Measurements from ENCODE around the gene SPATS2. TPM values are rescaled to one million over a fixed set of nuclear protein-coding genes. Genes with fewer than 3 reads are reported as not detected.

Gene SPATS2
- total RNA-seq, 1 donor from 2014 or later = 43.9 TPM

DNA sequence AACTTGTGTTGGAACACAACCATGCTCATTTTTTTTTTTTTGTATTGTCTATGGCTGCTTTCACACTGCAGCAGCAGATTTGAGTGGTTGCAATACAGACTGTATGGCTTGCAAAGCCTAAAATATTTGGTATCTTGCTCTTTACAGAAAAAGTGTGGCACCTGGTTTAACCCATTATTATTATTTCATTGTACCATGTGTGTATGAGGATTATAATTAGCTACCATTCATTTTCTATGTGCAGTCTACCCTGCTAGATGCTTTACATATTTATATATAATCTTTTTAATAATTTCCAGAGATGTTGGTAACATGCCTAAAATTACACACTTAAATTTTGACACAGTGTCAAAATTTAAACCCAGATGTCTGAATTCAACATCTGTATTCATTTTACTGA, 37.7 kb downstream of the SPATS2 start:
- Mint-ChIP-seq H3K27me3 (ENCODE audit: unreplicated experiment) (peaks cover 2% of the 10 kb centered on the region), H3K36me3 (ENCODE audit: unreplicated experiment) (no peaks in the 10 kb centered on the region), H3K4me1 (ENCODE audit: low read depth, unreplicated experiment) (no peaks in the 10 kb centered on the region), H3K9me3 (ENCODE audit: unreplicated experiment) (no peaks in the 10 kb centered on the region), H3K4me3 (ENCODE audit: unreplicated experiment) (no peak overlapping the region), H3K27ac (ENCODE audit: unreplicated experiment) (no peak overlapping the region)
- TF ChIP-seq, protein P1, sequence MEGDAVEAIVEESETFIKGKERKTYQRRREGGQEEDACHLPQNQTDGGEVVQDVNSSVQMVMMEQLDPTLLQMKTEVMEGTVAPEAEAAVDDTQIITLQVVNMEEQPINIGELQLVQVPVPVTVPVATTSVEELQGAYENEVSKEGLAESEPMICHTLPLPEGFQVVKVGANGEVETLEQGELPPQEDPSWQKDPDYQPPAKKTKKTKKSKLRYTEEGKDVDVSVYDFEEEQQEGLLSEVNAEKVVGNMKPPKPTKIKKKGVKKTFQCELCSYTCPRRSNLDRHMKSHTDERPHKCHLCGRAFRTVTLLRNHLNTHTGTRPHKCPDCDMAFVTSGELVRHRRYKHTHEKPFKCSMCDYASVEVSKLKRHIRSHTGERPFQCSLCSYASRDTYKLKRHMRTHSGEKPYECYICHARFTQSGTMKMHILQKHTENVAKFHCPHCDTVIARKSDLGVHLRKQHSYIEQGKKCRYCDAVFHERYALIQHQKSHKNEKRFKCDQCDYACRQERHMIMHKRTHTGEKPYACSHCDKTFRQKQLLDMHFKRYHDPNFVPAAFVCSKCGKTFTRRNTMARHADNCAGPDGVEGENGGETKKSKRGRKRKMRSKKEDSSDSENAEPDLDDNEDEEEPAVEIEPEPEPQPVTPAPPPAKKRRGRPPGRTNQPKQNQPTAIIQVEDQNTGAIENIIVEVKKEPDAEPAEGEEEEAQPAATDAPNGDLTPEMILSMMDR (IDR thresholded peaks at IDR 0.05; ENCODE audit: partially characterized antibody, unreplicated experiment) = no peak
- DNase-seq = no peak

DNA sequence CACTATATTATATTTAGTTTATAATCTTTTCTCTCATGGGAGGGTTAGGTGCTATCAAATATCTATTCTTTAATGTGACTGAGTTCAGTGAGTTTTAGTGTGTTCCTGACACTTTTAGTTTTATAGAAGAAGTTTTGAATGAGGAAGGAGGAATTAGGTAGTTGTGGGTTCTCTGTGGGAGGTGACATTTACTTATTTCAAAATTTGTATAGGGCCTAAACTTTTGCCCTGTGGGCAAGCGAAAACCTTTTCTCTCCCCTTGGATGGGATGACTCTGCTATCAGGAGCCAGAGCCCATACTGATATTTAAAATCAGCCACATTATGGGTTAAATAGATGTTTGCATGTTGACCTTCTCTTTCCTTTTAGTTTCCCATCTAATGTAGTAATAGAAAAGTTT, 43.6 kb downstream of the SPATS2 start:
- Mint-ChIP-seq H3K27me3 (ENCODE audit: unreplicated experiment) (no peaks in the 10 kb centered on the region), H3K27ac (ENCODE audit: unreplicated experiment) (no peak overlapping the region), H3K4me3 (ENCODE audit: unreplicated experiment) (no peak overlapping the region), H3K9me3 (ENCODE audit: unreplicated experiment) (no peaks in the 10 kb centered on the region), H3K36me3 (ENCODE audit: unreplicated experiment) (no peaks in the 10 kb centered on the region), H3K4me1 (ENCODE audit: low read depth, unreplicated experiment) (no peaks in the 10 kb centered on the region)
- no peak for DNase-seq
- TF ChIP-seq, protein P1 (IDR thresholded peaks at IDR 0.05; ENCODE audit: partially characterized antibody, unreplicated experiment) = no peak

DNA sequence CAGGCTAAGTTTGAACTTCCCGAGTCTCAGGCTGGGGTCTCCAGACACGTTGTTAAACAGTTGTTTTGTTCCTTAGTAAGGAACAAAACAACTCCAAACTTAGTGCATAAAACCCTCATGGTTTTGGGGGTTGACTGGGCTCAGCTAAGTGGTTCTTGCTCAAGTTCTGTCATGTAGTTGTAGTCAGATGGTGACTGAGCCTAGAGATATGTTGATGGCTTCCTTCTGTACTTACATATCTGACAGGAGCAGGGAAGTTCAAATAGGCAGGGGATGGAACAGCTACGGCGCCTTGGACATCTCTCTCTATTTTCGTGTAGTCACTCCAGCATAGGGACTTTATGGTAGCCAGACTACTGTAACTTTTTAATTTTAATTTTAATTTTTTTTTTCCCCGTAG, 45.7 kb downstream of the SPATS2 start:
- H3K27me3 Mint-ChIP-seq (ENCODE audit: unreplicated experiment) = no peaks in the 10 kb centered on the region
- no peaks in the 10 kb centered on the region for H3K4me1 Mint-ChIP-seq (ENCODE audit: low read depth, unreplicated experiment)
- TF ChIP-seq, protein P1 (IDR thresholded peaks at IDR 0.05; ENCODE audit: partially characterized antibody, unreplicated experiment) = no peak
- no peak overlapping the region for H3K27ac Mint-ChIP-seq (ENCODE audit: unreplicated experiment)
- no peak overlapping the region for H3K4me3 Mint-ChIP-seq (ENCODE audit: unreplicated experiment)
- H3K9me3 Mint-ChIP-seq (ENCODE audit: unreplicated experiment) = no peaks in the 10 kb centered on the region
- no peaks in the 10 kb centered on the region for H3K36me3 Mint-ChIP-seq (ENCODE audit: unreplicated experiment)
- no peak for DNase-seq

DNA sequence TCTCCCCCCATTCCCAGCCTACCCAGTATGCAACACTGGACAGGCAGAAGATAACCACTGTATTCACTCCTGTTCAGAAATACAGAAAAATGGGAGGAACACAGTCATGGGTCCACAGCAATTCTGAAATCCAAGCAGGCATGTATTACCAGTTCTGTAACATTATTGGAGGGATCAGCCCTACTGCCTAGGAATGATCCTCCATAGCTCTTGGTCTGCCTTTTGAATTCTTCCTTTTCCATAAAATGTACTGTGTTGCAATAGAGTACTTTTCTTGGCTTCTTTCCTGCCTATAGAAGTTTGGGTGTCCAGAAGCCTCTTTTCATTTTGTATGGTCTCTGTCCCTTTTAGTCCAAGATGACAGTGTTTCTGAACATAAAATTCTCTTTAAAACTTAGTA, 46.5 kb downstream of the SPATS2 start:
- DNase-seq = no peak
- Mint-ChIP-seq H3K4me3 (ENCODE audit: unreplicated experiment) (no peak overlapping the region), H3K27me3 (ENCODE audit: unreplicated experiment) (no peaks in the 10 kb centered on the region), H3K36me3 (ENCODE audit: unreplicated experiment) (no peaks in the 10 kb centered on the region), H3K4me1 (ENCODE audit: low read depth, unreplicated experiment) (no peaks in the 10 kb centered on the region), H3K9me3 (ENCODE audit: unreplicated experiment) (no peaks in the 10 kb centered on the region), H3K27ac (ENCODE audit: unreplicated experiment) (no peak overlapping the region)
- TF ChIP-seq, protein P1 (IDR thresholded peaks at IDR 0.05; ENCODE audit: partially characterized antibody, unreplicated experiment) = no peak

DNA sequence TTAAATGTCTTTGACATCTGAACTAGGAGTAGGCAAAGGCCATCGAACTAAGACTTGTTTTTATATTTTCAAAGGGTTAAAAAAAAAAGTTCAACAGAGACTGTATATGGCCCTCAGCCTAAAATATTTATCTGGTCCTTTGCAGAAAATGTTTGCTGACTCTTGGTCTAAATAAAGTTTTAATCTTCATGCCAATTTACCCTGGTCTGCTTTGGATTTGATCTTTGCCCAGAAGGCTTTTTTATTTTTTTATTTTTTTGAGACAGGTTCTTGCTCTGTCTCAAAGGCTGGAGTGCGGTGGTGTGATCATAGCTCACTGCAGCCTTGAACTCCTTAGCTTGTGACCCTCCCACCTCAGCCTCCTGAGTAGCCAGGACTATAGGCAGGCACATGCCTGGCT, 47.1 kb downstream of the SPATS2 start:
- Mint-ChIP-seq H3K27me3 (ENCODE audit: unreplicated experiment) (no peaks in the 10 kb centered on the region), H3K9me3 (ENCODE audit: unreplicated experiment) (no peaks in the 10 kb centered on the region), H3K4me1 (ENCODE audit: low read depth, unreplicated experiment) (no peaks in the 10 kb centered on the region), H3K36me3 (ENCODE audit: unreplicated experiment) (no peaks in the 10 kb centered on the region), H3K4me3 (ENCODE audit: unreplicated experiment) (no peak overlapping the region), H3K27ac (ENCODE audit: unreplicated experiment) (no peak overlapping the region)
- TF ChIP-seq, protein P1 (IDR thresholded peaks at IDR 0.05; ENCODE audit: partially characterized antibody, unreplicated experiment) = no peak
- DNase-seq = no peak
